H1 (cell line): Measurements from ENCODE around the gene PIGZ. TPM values are rescaled to one million over a fixed set of nuclear protein-coding genes. Genes with fewer than 3 reads are reported as not detected.
A peak's percentile ranks its signal among the peaks of the same experiment; 100 is the strongest.

ENCODE experiments used
- CTCF ChIA-PET: fragments of 300-600 bp; sonication (Branson Sonifier 250); formaldehyde crosslinking; loops from one replicate; lab custom pipeline; 2021; ENCODE audit not compliant: partially characterized antibody; lab: Charles Lee
- POLR2A ChIA-PET: fragments of 300-600 bp; sonication (Branson Sonifier 250); formaldehyde crosslinking; loops from one replicate; lab custom pipeline; 2021; ENCODE audit warnings: inconsistent platforms; ENCODE audit not compliant: partially characterized antibody; lab: Charles Lee
- DNase-seq, 2 experiments: peaks; one replicate each; pipeline versions ENCODE4 v3.0.0 to v3.0.0-alpha.2; 2010 to 2022; ENCODE audit warnings: low spot score in 2 of 2, low read depth in 1 of 2, mixed read lengths in 1 of 2
- FAIRE-seq: peaks from 2 replicates; lab custom pipeline; 2011; peaks lifted over from hg19 to GRCh38; lab: Jason Lieb, UNC
- H2AFZ ChIP-seq: 2 replicates; pipeline ENCODE4 v1.8.1; 2012; ENCODE audit warnings: low read length, inconsistent platforms
- H2AK5ac ChIP-seq: 2 replicates; pipeline ENCODE4 v1.6.1; 2013; ENCODE audit warnings: low read depth, low read length
- H2BK120ac ChIP-seq: replicated peaks from 2 replicates; pipeline ENCODE3; 2013; ENCODE audit warnings: low read depth, low read length, inconsistent platforms
- H2BK12ac ChIP-seq: 2 replicates; pipeline ENCODE4 v1.6.1; 2013; ENCODE audit warnings: low read depth, low read length
- H2BK15ac ChIP-seq: 2 replicates; pipeline ENCODE4 v1.6.1; 2013; ENCODE audit warnings: low read length
- H2BK20ac ChIP-seq: 2 replicates; pipeline ENCODE4 v1.6.1; 2013; ENCODE audit warnings: low read length
- H2BK5ac ChIP-seq: 2 replicates; pipeline ENCODE4 v1.6.1; 2013; ENCODE audit warnings: low read depth, low read length
- H3K14ac ChIP-seq: 2 replicates; pipeline ENCODE4 v1.6.1; 2013; ENCODE audit warnings: inconsistent platforms; ENCODE audit not compliant: insufficient read length
- H3K18ac ChIP-seq: 2 replicates; pipeline ENCODE4 v1.6.1; 2013; ENCODE audit warnings: low read length; ENCODE audit errors: extremely low read depth
- H3K23ac ChIP-seq: 2 replicates; pipeline ENCODE4 v1.6.1; 2013; ENCODE audit warnings: inconsistent platforms; ENCODE audit not compliant: insufficient read length
- H3K23me2 ChIP-seq: 2 replicates; pipeline ENCODE4 v1.6.1; 2013; ENCODE audit warnings: low read depth, low read length
- H3K27ac ChIP-seq: 2 replicates; pipeline ENCODE4 v1.6.1; 2011; ENCODE audit warnings: low read depth, low read length, inconsistent platforms
- H3K27me3 ChIP-seq, 4 experiments: replicated peaks in 1 of 4; 1 replicate in 1 of 4; 2 replicates in 3 of 4; pipeline versions ENCODE4 v1.6.1 to v1.8.1; 2011 to 2013; ENCODE audit warnings: low read length in 3 of 4, mild to moderate bottlenecking in 3 of 4, inconsistent platforms in 2 of 4, mixed read lengths in 2 of 4, moderate library complexity in 1 of 4; ENCODE audit not compliant: control insufficient read depth in 3 of 4, insufficient read depth in 3 of 4; ENCODE audit errors: extremely low read depth in 1 of 4
- H3K36me3 ChIP-seq, 4 experiments: 2 replicates each; pipeline versions ENCODE4 v1.6.1 to v1.8.1; 2011 to 2013; ENCODE audit warnings: mild to moderate bottlenecking in 4 of 4, low read length in 3 of 4, moderate library complexity in 2 of 4, control low read depth in 1 of 4, inconsistent platforms in 1 of 4; ENCODE audit not compliant: insufficient read depth in 4 of 4, control insufficient read depth in 2 of 4
- H3K4ac ChIP-seq: replicated peaks from 2 replicates; pipeline ENCODE3; 2013; ENCODE audit warnings: low read length, low read depth, mixed read lengths, inconsistent platforms; ENCODE audit not compliant: insufficient read length
- H3K4me1 ChIP-seq, 4 experiments: replicated peaks in 1 of 4; 1 replicate in 1 of 4; 2 replicates in 3 of 4; pipeline versions ENCODE4 v1.6.1 to v1.8.1; 2011 to 2013; ENCODE audit warnings: low read length in 3 of 4, inconsistent platforms in 2 of 4, mixed read lengths in 1 of 4; ENCODE audit not compliant: insufficient read depth in 4 of 4, control insufficient read depth in 3 of 4
- H3K4me2 ChIP-seq, 2 experiments: 2 replicates each; pipeline versions ENCODE4 v1.6.1 to v1.8.1; 2011 to 2013; ENCODE audit warnings: low read depth in 2 of 2, low read length in 2 of 2, control low read depth in 1 of 2, inconsistent platforms in 1 of 2, mild to moderate bottlenecking in 1 of 2; ENCODE audit not compliant: insufficient read depth in 1 of 2
- H3K4me3 ChIP-seq, 4 experiments: fragments of 200-600, 300-600 bp in 1 of 4; sonication (generic), shearing (Covaris generic), sonication (Bioruptor Twin) in 1 of 4; 2 replicates each; pipeline versions ENCODE4 v1.5.1 to v1.8.1; 2011 to 2016; ENCODE audit warnings: low read length in 4 of 4, low read depth in 3 of 4, control low read depth in 2 of 4, inconsistent platforms in 2 of 4, mild to moderate bottlenecking in 2 of 4, mixed read lengths in 1 of 4, moderate library complexity in 1 of 4; ENCODE audit not compliant: insufficient read depth in 2 of 4; ENCODE audit errors: extremely low read depth in 1 of 4
- H3K56ac ChIP-seq: replicated peaks from 2 replicates; pipeline ENCODE3; 2013; ENCODE audit warnings: low read depth, mild to moderate bottlenecking, mixed read lengths, low read length, inconsistent platforms; ENCODE audit not compliant: insufficient read length
- H3K79me1 ChIP-seq: 2 replicates; pipeline ENCODE4 v1.6.1; 2013; ENCODE audit warnings: low read depth, low read length, control low read depth
- H3K79me2 ChIP-seq, 2 experiments: 2 replicates each; pipeline versions ENCODE4 v1.6.1 to v1.8.1; 2012 to 2013; ENCODE audit warnings: low read length in 2 of 2, mild to moderate bottlenecking in 2 of 2, inconsistent platforms in 1 of 2; ENCODE audit not compliant: insufficient read depth in 2 of 2, control insufficient read depth in 1 of 2
- H3K9ac ChIP-seq, 4 experiments: replicated peaks in 1 of 4; 1 replicate in 1 of 4; 2 replicates in 3 of 4; pipeline versions ENCODE4 v1.6.1 to v1.8.1; 2011 to 2013; ENCODE audit warnings: low read depth in 3 of 4, low read length in 3 of 4, control low read depth in 2 of 4, mild to moderate bottlenecking in 2 of 4, moderate library complexity in 2 of 4, inconsistent platforms in 1 of 4; ENCODE audit errors: extremely low read depth in 1 of 4
- H3K9me3 ChIP-seq, 2 experiments: 2 replicates each; pipeline versions ENCODE4 v1.6.1 to v1.8.1; 2012 to 2013; ENCODE audit warnings: mild to moderate bottlenecking in 2 of 2, moderate library complexity in 2 of 2, control low read depth in 1 of 2, inconsistent platforms in 1 of 2, low read depth in 1 of 2, low read length in 1 of 2, mixed read lengths in 1 of 2; ENCODE audit not compliant: insufficient read depth in 2 of 2
- H4K20me1 ChIP-seq, 2 experiments: replicated peaks in 1 of 2; 2 replicates each; pipeline versions ENCODE3 to v1.8.1; 2011 to 2013; ENCODE audit warnings: inconsistent platforms in 2 of 2, low read length in 2 of 2, mild to moderate bottlenecking in 1 of 2; ENCODE audit not compliant: insufficient read depth in 2 of 2, control insufficient read depth in 1 of 2
- H4K5ac ChIP-seq: 2 replicates; pipeline ENCODE4 v1.6.1; 2013; ENCODE audit warnings: low read length, low read depth, mixed read lengths, inconsistent platforms; ENCODE audit not compliant: insufficient read length
- H4K8ac ChIP-seq: 2 replicates; pipeline ENCODE4 v1.8.0; 2013; ENCODE audit warnings: mild to moderate bottlenecking, moderate library complexity, low read length, inconsistent platforms; ENCODE audit not compliant: insufficient read depth; ENCODE audit errors: extremely low read depth
- H4K91ac ChIP-seq: replicated peaks from 2 replicates; pipeline ENCODE3; 2013; ENCODE audit warnings: low read length, mixed read lengths, inconsistent platforms; ENCODE audit not compliant: insufficient read length
- BRCA1 ChIP-seq: IDR thresholded peaks from 2 replicates; pipeline ENCODE4 v1.6.1; 2012; ENCODE audit warnings: low read depth, low read length, improper control_type of control experiment
- CBX5 ChIP-seq: fragments of 300-800, 300-1000 bp; sonication (generic); IDR thresholded peaks from 2 replicates; pipeline ENCODE4 v1.7.1; 2016; ENCODE audit warnings: antibody characterized with exemption, low read length, low read depth
- CHD1 ChIP-seq: IDR thresholded peaks from 2 replicates; pipeline ENCODE4 v1.6.1; 2012; ENCODE audit warnings: low read depth, low read length, improper control_type of control experiment
- EGR1 ChIP-seq: IDR thresholded peaks from 2 replicates; pipeline ENCODE4 v1.6.1; 2011; ENCODE audit warnings: low read depth, low read length, borderline replicate concordance
- JUND ChIP-seq: IDR thresholded peaks from 2 replicates; pipeline ENCODE4 v1.6.1; 2011; ENCODE audit warnings: mild to moderate bottlenecking, improper control_type of control experiment, low read length
- MAX ChIP-seq: IDR thresholded peaks from 2 replicates; pipeline ENCODE4 v1.6.1; 2012; ENCODE audit warnings: inconsistent platforms
- POLR2A ChIP-seq, 2 experiments: IDR thresholded peaks; 1 replicate in 1 of 2; 2 replicates in 1 of 2; pipeline ENCODE4 v1.6.1; 2011; ENCODE audit warnings: low read depth in 2 of 2, low read length in 2 of 2, mild to moderate bottlenecking in 2 of 2; ENCODE audit errors: control extremely low read depth in 1 of 2
- POU5F1 ChIP-seq: IDR thresholded peaks from 2 replicates; pipeline ENCODE4 v1.6.1; 2011; ENCODE audit warnings: low read depth, mild to moderate bottlenecking, low read length, moderate library complexity
- RXRA ChIP-seq: IDR thresholded peaks from 2 replicates; pipeline ENCODE4 v1.6.1; 2011; ENCODE audit warnings: low read depth, mild to moderate bottlenecking, low read length, moderate library complexity; ENCODE audit not compliant: insufficient read depth
- SIRT6 ChIP-seq: IDR thresholded peaks from one replicate; pipeline ENCODE4 v1.7.1; 2012; ENCODE audit warnings: low read length, inconsistent platforms
- SRF ChIP-seq: IDR thresholded peaks from 2 replicates; pipeline ENCODE4 v1.6.1; 2011; ENCODE audit warnings: mild to moderate bottlenecking, low read depth, low read length, moderate library complexity
- SUZ12 ChIP-seq: fragments of 200-600 bp; sonication (generic); IDR thresholded peaks from 2 replicates; pipeline ENCODE4 v1.6.1; 2012; ENCODE audit warnings: mild to moderate bottlenecking, inconsistent platforms, low read length, moderate library complexity, mixed read lengths
- YY1 ChIP-seq: IDR thresholded peaks from 2 replicates; pipeline ENCODE4 v1.6.1; 2011; ENCODE audit warnings: low read depth, mild to moderate bottlenecking, low read length
- WGBS, 2 experiments: shearing (Covaris generic) in 1 of 2; methylation state at CpG; one replicate each; pipeline versions ENCODE4 v1.1.6 to v1.1.7; 2013 to 2015; ENCODE audit warnings: low lambda C conversion rate in 2 of 2, mixed read lengths in 2 of 2, inconsistent platforms in 1 of 2, low coverage in 1 of 2, missing lambda C conversion rate in 1 of 2; ENCODE audit not compliant: insufficient replicate concordance in 2 of 2, insufficient coverage in 1 of 2, insufficient read length in 1 of 2; ENCODE audit errors: extremely low coverage in 1 of 2, missing lambda C conversion rate in 1 of 2; 5-methylcytosine and 5-hydroxymethylcytosine counted together
- polyA plus RNA-seq, 7 experiments: library from polyadenylated mRNA; depleted of rRNA in 3 of 7; stranded (reverse) in 5 of 7; unstranded in 2 of 7; fragments of >200 nt in 5 of 7; fragments of 200-250 nt in 2 of 7; gene quantifications; 1 replicate in 5 of 7; 2 replicates in 1 of 7; 4 replicates in 1 of 7; pipeline versions ENCODE4 v1.2.1 to v1.2.3, GENCODE V29; 2011 to 2013; ENCODE audit warnings: missing spikeins in 2 of 7, mixed read lengths in 2 of 7
- total RNA-seq: library from RNA; stranded (reverse); fragmentation: NEBNext Ultra II Directional; extraction: Animal tissue kit (Norgen Biotek cat#: 25700); gene quantifications from 2 replicates; pipeline ENCODE4 v1.2.1, GENCODE V29; 2021

The PIGZ gene
- total and polyA plus RNA-seq, 2 of the 8 experiments (the other 6 are each of a cell fraction or from before 2014, with no cell fraction given) = 0.32 TPM; not detected in 1

- 1% methylated on average over 75 of the region's 77 CpGs; no CpG with 5 or more reads in 1 of the 2 experiments for WGBS, 2 experiments
- H4K91ac ChIP-seq = peak within 1 kb of the TSS; percentile 98
- H3K4me1 ChIP-seq = peaks cover 3 to 8% (median 4%) of the 10 kb centered on the region in 4 experiments
- peak within 1 kb of the TSS; percentile 85 to 93 (median 92) for H3K9ac ChIP-seq
- H3K79me1 ChIP-seq = peaks cover 9% of the 10 kb centered on the region; the same call in 1 of the 2 replicates
- no peak within 1 kb of the TSS for H3K14ac ChIP-seq
- POLR2A ChIA-PET = interaction anchor here (0.6 to 2.6 kb wide), 15 partner anchors 9 to 438 kb away, joined by 3 to 11 read pairs (median 4); partner anchors contain the start of genes FBXO45, SENP5 and WDR53
- H3K18ac ChIP-seq = peak within 1 kb of the TSS; percentile 87
- peak within 1 kb of the TSS; percentile 89 for H2BK5ac ChIP-seq
- peaks cover 6 to 22% (median 16%) of the 10 kb centered on the region in 4 experiments for H3K36me3 ChIP-seq
- DNase-seq = peak; percentile 94 to 99
- H2AFZ ChIP-seq = peak within 1 kb of the TSS; percentile 59; the same call in 1 of the 2 replicates
- H3K4ac ChIP-seq = peak within 1 kb of the TSS; percentile 66
- H2BK20ac ChIP-seq = peak within 1 kb of the TSS; percentile 61; the same call in 1 of the 2 replicates
- H3K23me2 ChIP-seq = peaks cover 6% of the 10 kb centered on the region
- H3K9me3 ChIP-seq = no peaks in the 10 kb centered on the region
- H4K20me1 ChIP-seq = peaks cover 0 to 9% of the 10 kb centered on the region in 2 experiments
- H4K8ac ChIP-seq = peak within 1 kb of the TSS; percentile 97
- H3K4me2 ChIP-seq = peak within 1 kb of the TSS; percentile 85 to 92
- FAIRE-seq = no peak
- peak within 1 kb of the TSS; percentile 98 for H3K56ac ChIP-seq
- H3K27me3 ChIP-seq = no peaks in the 10 kb centered on the region
- H3K4me3 ChIP-seq = peak within 1 kb of the TSS; percentile 78 to 99 (median 89)
- H4K5ac ChIP-seq = peak within 1 kb of the TSS; percentile 83
- H3K27ac ChIP-seq = peak within 1 kb of the TSS; percentile 87
- no peak within 1 kb of the TSS for H2AK5ac ChIP-seq
- H2BK12ac ChIP-seq = no peak within 1 kb of the TSS
- H2BK120ac ChIP-seq = no peak within 1 kb of the TSS
- no peak within 1 kb of the TSS for H2BK15ac ChIP-seq
- CTCF ChIA-PET = interaction anchor here (0.5 to 2.4 kb wide), 6 partner anchors 9 to 418 kb away, joined by 3 to 7 read pairs (median 4); no protein-coding TSS in a partner anchor
- H3K79me2 ChIP-seq = peaks cover 17 to 47% of the 10 kb centered on the region in 2 experiments
- H3K23ac ChIP-seq = no peak within 1 kb of the TSS
- no peak for TF ChIP-seq RXRA
- peak; percentile 99 for TF ChIP-seq MAX
- TF ChIP-seq BRCA1 = no peak; the same call in 1 of the 2 replicates
- TF ChIP-seq SRF = peak; percentile 83
- TF ChIP-seq YY1 = peak; percentile 54
- TF ChIP-seq JUND = 0 out of 2 replicates have a peak, but pooled peaks have one; percentile 18
- TF ChIP-seq EGR1 = peak; percentile 53; the same call in 1 of the 2 replicates
- peak; percentile 84 to 94 for TF ChIP-seq POLR2A (IDR thresholded peaks at IDR 0.05; ENCODE audit: control extremely low read depth in 1 of 2, low read depth in 2 of 2, low read length in 2 of 2)
- TF ChIP-seq CBX5 = no peak
- TF ChIP-seq CHD1 = no peak
- TF ChIP-seq POU5F1 = no peak
- TF ChIP-seq SIRT6 = no peak
- TF ChIP-seq SUZ12 = no peak
Observed at GRCh38 chr3:196942226-196942914, 26.3 kb downstream of the PIGZ start, which contains the start of gene NCBP2. NCBP2 (minus strand) TSS chr3:196942528; CDS start chr3:196942503, 25 bp downstream.
